Stimulated activated CD8-positive, alpha-beta memory T cell treated with anti-CD3 and anti-CD28 coated beads, Interleukin-7, amount 100 ng/mL, for 48 hours (primary cell): ENCODE results near the gene MGLL.

ENCODE experiments used
- DNase-seq, 2 donors: peaks; one replicate each; pipeline ENCODE4 v3.0.0-alpha.2; 2020; ENCODE audit warnings: low read depth in 1 of 2; ENCODE audit errors: extremely low read depth in 1 of 2

Gene MGLL

GRCh38 chr3:127729556-127730056 lies 92.7 kb downstream of the MGLL start:
- no peak for DNase-seq

- no peak for DNase-seq
These were observed 93.8 kb downstream of the MGLL start for GRCh38 chr3:127728417-127729015.

DNA sequence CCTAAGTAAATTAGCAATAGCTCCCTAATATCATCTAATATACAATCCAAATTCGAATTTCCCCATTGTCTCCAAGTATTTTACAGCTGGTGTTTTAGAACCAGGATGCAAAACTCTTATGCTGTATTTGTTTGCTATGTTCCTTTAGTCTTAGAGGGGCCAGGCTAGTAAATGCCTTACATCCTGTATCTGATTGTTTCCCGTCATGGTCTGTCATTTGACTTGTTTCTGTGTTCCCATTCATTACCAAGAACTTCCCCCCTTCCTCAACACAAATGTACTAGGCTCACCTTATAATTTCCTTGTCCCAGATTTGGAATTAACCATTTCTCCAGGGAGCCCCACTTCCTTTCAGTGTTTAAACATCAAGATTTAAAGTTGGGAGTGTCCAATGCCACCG lies 95.4 kb downstream of the MGLL start:
- DNase-seq, result no peak

- DNase-seq, result no peak
These were observed 99.2 kb downstream of the MGLL start for GRCh38 chr3:127723011-127723567.

DNA sequence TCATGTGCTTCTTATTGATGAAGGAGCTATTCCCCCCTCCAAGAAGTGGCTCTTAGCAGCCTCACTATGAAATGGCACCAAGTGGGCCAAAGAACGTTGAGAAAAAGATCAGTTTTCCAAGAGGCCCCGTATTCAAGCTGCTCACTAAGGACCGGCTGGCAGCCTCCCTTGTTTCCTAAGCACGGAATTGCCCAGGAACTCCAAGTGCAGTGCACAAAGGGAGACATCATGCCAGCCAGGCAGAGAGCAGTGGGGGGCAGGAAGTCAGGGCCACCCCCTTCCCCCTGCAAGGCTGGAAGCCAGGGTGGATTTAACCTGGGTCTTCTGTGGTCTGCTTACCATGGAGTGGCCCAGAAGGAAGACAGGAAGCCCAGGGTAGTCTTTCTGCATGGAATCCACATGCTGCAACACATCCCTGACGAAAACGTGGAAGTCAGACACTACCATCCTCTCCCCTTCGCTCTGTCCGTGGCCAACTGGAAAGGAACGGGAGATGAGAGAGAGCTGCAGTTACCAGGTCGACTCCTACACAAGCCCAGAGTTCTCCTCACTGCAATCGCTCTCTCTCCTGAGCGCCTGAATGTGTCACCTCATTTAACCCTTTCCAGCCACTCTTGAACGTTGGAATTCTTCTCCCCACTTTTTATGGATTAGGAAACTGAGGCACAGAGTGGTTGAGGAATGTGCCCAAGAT lies 100.1 kb downstream of the MGLL start:
- no peak for DNase-seq

GRCh38 chr3:127720985-127721935 lies 101.1 kb downstream of the MGLL start:
- DNase-seq, result no peak

- no peak for DNase-seq
These were observed 102.0 kb downstream of the MGLL start for GRCh38 chr3:127720161-127720823.

GRCh38 chr3:127719369-127719768 lies 102.9 kb downstream of the MGLL start:
- DNase-seq, result no peak

- no peak for DNase-seq
These were observed 103.4 kb downstream of the MGLL start for GRCh38 chr3:127718916-127719290.

DNA sequence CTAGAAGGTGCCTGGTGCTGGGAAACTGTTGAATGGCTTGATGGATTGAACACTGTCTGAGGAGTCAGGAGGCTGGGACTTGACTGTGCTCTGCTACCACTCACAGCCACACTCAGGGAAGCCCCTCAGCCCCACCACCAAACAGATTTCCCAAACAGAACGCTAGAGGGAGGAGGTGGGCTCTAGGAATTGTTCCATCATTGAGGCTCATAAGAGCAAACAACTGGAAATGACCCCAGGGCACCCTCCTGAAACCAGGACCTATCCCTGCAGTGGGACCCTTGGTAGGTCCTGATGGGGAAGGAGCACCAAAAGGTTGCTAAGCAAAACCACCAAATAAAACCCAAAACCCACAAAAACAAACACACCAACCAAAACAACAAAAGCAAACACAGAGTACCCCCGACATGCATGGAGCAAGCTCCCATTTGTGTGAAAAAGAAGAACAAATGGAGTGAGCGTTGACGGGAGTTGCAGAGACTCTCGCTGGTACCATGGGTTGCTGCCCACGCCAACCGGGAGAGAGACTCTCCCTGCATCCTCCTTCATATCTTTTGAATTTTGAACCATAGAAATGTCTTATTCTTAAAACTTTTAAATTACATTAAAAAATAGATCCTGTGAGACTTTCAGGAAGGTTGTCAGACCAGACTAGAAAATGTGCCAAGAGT lies 103.9 kb downstream of the MGLL start:
- DNase-seq, result no peak

DNA sequence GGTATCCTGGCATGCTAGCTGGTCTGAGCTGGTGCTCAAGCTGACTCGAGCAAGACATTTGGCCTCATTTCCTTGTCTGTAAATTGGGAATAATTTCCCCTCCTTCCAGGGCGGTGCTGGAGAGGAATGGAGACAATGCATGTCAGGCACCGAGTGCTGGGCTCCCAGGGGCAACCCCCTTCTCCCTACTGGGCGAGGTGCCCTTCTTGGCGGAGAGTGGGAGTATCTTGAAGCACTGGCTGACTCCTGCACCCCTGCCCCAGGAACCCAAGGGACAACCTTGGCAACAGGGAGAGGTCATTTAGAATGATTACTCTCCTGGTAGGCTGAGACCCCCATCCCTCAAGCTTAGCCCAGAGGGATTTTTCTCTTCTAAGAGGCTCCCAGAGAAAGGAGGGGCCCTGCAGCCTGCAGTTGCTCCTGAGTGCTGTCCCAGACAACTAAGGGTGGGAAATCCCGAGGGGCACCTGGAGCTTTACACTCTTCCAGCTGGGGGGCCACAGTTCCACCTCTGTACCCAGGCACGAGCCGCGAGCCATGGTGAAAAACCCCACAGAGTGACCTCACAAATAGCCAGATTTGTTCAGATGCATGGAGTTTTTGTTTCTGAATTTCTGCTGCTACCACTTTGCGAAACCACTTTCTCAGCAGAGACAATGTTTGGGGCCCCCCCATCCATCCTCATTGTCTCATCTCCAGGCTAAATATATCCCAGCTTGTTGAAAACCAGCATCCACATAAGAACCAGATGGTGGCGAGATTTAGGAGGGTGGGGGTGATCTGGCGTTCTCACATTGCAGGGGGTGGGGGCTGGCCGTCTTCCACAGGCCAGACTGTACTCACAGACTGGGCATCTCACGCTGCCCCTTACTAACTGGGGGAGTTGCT lies 104.7 kb downstream of the MGLL start:
- no peak for DNase-seq

- DNase-seq, result no peak
These were observed 105.9 kb downstream of the MGLL start for GRCh38 chr3:127716384-127716783.

GRCh38 chr3:127715532-127715931 lies 106.8 kb downstream of the MGLL start:
- no peak for DNase-seq

GRCh38 chr3:127714866-127715265 lies 107.4 kb downstream of the MGLL start:
- no peak for DNase-seq

DNA sequence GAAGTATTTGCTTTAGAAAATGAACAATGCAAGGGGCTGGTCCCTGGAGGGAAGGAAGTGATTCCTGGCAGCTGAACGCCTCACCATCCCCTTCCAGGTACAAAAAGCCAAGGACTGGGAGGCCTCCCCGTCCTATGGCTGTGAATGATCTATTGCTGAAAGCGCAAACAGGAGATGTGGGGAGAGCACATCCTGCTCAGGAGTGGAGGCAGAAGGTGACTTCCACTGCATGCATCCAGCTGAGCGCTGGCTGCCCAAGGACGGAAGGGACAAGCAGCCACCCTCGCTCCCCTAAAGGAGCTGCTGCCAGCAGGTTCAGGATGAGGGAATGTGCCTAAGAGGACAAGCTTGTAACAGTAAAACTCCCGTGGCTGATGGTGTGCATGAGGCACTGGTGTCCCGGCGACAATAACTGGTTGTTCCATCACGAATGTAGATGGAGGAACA lies 108.2 kb downstream of the MGLL start:
- no peak for DNase-seq

DNA sequence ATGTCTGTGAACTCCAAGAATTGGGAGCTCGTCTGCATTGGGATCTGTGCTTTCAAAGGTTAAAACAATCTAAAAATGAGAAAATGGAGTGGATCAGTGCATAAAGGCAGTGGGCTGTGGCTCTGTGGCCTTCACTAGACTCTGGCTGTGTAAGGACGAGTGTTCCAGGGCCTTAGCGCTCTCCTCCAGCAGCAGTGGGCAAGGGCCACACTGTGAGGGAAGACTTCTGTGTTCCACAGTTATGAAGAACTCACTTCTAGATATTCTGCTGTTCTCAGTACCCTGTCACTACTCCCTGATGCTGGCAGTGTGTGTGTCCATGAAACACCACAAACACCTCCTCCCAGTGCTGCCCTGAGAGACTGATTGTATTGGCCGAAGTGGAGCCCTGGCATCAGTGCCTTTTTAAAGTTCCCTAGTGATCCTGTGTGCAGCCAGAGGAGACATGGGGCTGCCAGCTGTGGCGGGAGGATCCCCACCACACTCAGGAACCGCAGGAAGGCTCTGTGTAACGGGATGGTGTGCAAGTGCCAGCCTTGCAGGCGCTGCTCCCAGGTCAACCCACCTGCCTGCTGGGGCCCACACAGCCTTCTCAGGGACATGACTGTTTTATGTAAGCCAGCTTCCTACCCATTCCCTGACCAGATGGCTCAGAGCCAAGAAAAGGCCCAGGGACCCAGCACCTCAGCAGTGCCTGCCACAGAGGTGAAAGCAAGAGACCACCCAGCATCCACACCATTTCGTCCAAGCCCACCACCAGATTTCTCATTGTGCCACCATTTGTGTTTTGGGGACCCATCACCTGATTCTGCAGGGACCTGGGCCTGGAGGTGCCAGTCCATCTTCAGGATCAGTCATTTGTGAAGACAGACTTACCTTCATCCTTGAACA lies 109.2 kb downstream of the MGLL start:
- DNase-seq, result no peak

DNA sequence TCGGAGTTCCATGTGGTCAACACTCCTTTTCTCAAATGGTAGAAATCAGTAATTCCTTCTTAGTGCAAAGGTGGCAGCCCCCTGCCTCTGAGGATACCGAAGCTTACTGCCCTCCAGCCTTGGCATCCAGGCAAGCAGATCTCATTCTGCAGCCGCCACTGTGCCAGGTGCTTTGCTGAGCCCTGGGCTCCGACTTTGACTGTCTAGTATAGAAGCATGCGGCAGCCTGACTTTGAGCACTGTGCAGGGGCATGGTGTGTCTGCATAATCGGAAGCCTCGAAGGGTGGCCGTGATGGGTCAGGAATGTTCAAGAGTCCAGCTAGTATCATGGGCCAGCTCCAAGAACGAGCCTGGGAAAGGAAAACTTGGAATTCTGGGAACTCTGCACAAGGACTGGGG lies 109.9 kb downstream of the MGLL start:
- DNase-seq, result no peak

- no peak for DNase-seq
These were observed 110.4 kb downstream of the MGLL start for GRCh38 chr3:127711896-127712295.
